SK-N-SH treated with all-trans-retinoic acid at 6 μM for 48 hours (cell line): ENCODE measurements around the gene GDPD4.

Experiments
- ATAC-seq: fragments of 200-7000 bp; cut with Tn5 transposase; 3 replicates; pipeline ENCODE4 v1.9.1; 2020; ENCODE audit warnings: mild to moderate bottlenecking, moderate library complexity
- ARNTL ChIP-seq: fragments of 450-650 bp; formaldehyde crosslinking; IDR thresholded peaks from 2 replicates; pipeline ENCODE4 v1.5.0; 2020; ENCODE audit warnings: low read depth, mild to moderate bottlenecking, moderate library complexity, borderline replicate concordance
- BACH2 ChIP-seq: fragments of 250-450 bp; sonication (Bioruptor Pico); IDR thresholded peaks from 2 replicates; pipeline ENCODE4 v1.9.0; 2021; ENCODE audit warnings: mild to moderate bottlenecking, borderline replicate concordance
- CREB5 ChIP-seq: fragments of 250-450 bp; sonication (Bioruptor Pico); IDR thresholded peaks from 2 replicates; pipeline ENCODE4 v1.5.1; 2020; ENCODE audit warnings: low read depth, mild to moderate bottlenecking, moderate library complexity
- CSDC2 ChIP-seq: fragments of 250-450 bp; sonication (Bioruptor Pico); IDR thresholded peaks from 2 replicates; pipeline ENCODE4 v1.5.0; 2020; ENCODE audit warnings: mild to moderate bottlenecking, moderate library complexity
- CSRNP3 ChIP-seq: fragments of 250-450 bp; sonication (Bioruptor Pico); IDR thresholded peaks from 2 replicates; pipeline ENCODE4 v1.5.1; 2021; ENCODE audit warnings: mild to moderate bottlenecking, moderate library complexity
- ESRRG ChIP-seq: fragments of 250-450 bp; sonication (Bioruptor Pico); IDR thresholded peaks from 2 replicates; pipeline ENCODE4 v1.6.1; 2021; ENCODE audit warnings: mild to moderate bottlenecking
- GLIS3 ChIP-seq: fragments of 250-450 bp; sonication (Bioruptor Pico); IDR thresholded peaks from 2 replicates; pipeline ENCODE4 v1.5.0; 2020; ENCODE audit warnings: mild to moderate bottlenecking, moderate library complexity
- ISL1 ChIP-seq: fragments of 250-450 bp; sonication (Bioruptor Pico); IDR thresholded peaks from 2 replicates; pipeline ENCODE4 v2.1.2; 2022; ENCODE audit warnings: mild to moderate bottlenecking, moderate library complexity
- OSR1 ChIP-seq: fragments of 250-450 bp; sonication (Bioruptor Pico); IDR thresholded peaks from 2 replicates; pipeline ENCODE4 v1.8.0; 2022; ENCODE audit warnings: moderate library complexity, mild to moderate bottlenecking, inconsistent platforms
- PATZ1 ChIP-seq: fragments of 250-450 bp; sonication (Bioruptor Pico); IDR thresholded peaks from 2 replicates; pipeline ENCODE4 v1.8.0; 2020; ENCODE audit warnings: mild to moderate bottlenecking, moderate library complexity, borderline replicate concordance
- POU6F1 ChIP-seq: fragments of 250-450 bp; sonication (Bioruptor Pico); IDR thresholded peaks from 2 replicates; pipeline ENCODE4 v1.8.0; 2021; ENCODE audit warnings: low read depth, mild to moderate bottlenecking, moderate library complexity, borderline replicate concordance
- PPARA ChIP-seq: fragments of 250-450 bp; sonication (Bioruptor Pico); IDR thresholded peaks from 2 replicates; pipeline ENCODE4 v1.5.0; 2020; ENCODE audit warnings: mild to moderate bottlenecking, borderline replicate concordance
- RARB ChIP-seq: fragments of 250-450 bp; sonication (Bioruptor Pico); IDR thresholded peaks from 2 replicates; pipeline ENCODE4 v1.8.0; 2021; ENCODE audit warnings: mild to moderate bottlenecking, moderate library complexity
- SNAI2 ChIP-seq: fragments of 250-450 bp; sonication (Bioruptor Pico); IDR thresholded peaks from 2 replicates; pipeline ENCODE4 v1.5.0; 2020; ENCODE audit warnings: mild to moderate bottlenecking, moderate library complexity
- TCF4 ChIP-seq: fragments of 250-450 bp; sonication (Bioruptor Pico); IDR thresholded peaks from 2 replicates; pipeline ENCODE4 v1.8.0; 2021; ENCODE audit warnings: mild to moderate bottlenecking, moderate library complexity, borderline replicate concordance
- TOX ChIP-seq: fragments of 250-450 bp; sonication (Bioruptor Pico); IDR thresholded peaks from 2 replicates; pipeline ENCODE4 v1.8.0; 2021; ENCODE audit warnings: mild to moderate bottlenecking, moderate library complexity, borderline replicate concordance
- TSHZ2 ChIP-seq: fragments of 250-450 bp; sonication (Bioruptor Pico); IDR thresholded peaks from 2 replicates; pipeline ENCODE4 v1.5.0; 2020; ENCODE audit warnings: mild to moderate bottlenecking, moderate library complexity
- ZC3H10 ChIP-seq: fragments of 250-450 bp; sonication (Bioruptor Pico); IDR thresholded peaks from 2 replicates; pipeline ENCODE4 v1.5.1; 2021; ENCODE audit warnings: mild to moderate bottlenecking, moderate library complexity
- ZFP3 ChIP-seq: fragments of 250-450 bp; sonication (Bioruptor Pico); IDR thresholded peaks from 2 replicates; pipeline ENCODE4 v1.5.0; 2020; ENCODE audit warnings: mild to moderate bottlenecking, moderate library complexity
- ZFP30 ChIP-seq: fragments of 450-650 bp; formaldehyde crosslinking; IDR thresholded peaks from 2 replicates; pipeline ENCODE4 v1.5.0; 2022; ENCODE audit warnings: mild to moderate bottlenecking, moderate library complexity
- ZNF70 ChIP-seq: fragments of 450-650 bp; formaldehyde crosslinking; IDR thresholded peaks from 2 replicates; pipeline ENCODE4 v1.5.0; 2020; ENCODE audit warnings: mild to moderate bottlenecking, moderate library complexity
- ZNF8 ChIP-seq: fragments of 450-650 bp; formaldehyde crosslinking; IDR thresholded peaks from 2 replicates; pipeline ENCODE4 v1.5.0; 2020; ENCODE audit warnings: mild to moderate bottlenecking, moderate library complexity

The GDPD4 gene

GRCh38 chr11:77231800-77232199 is 69.7 kb downstream of the GDPD4 start:
- no peak for ATAC-seq
- TF ChIP-seq ARNTL (CRISPR knock-in tag) = no peak
- no peak for TF ChIP-seq CREB5 (CRISPR knock-in tag)
- TF ChIP-seq ZFP30 = no peak
- no peak for TF ChIP-seq ESRRG
- no peak for TF ChIP-seq RARB (CRISPR knock-in tag)
- TF ChIP-seq PATZ1 (CRISPR knock-in tag) = no peak
- no peak for TF ChIP-seq BACH2 (CRISPR knock-in tag)
- TF ChIP-seq PPARA = no peak
- no peak for TF ChIP-seq TCF4 (CRISPR knock-in tag)
- TF ChIP-seq ISL1 (CRISPR knock-in tag) = no peak
- no peak for TF ChIP-seq OSR1 (CRISPR knock-in tag)
- TF ChIP-seq ZC3H10 = no peak
- no peak for TF ChIP-seq SNAI2 (CRISPR knock-in tag)

- no peak for ATAC-seq
- TF ChIP-seq ISL1 (CRISPR knock-in tag) = no peak
- TF ChIP-seq ZNF70 (CRISPR knock-in tag) = no peak
- TF ChIP-seq CSDC2 (CRISPR knock-in tag) = no peak
- TF ChIP-seq ZFP30 = no peak
- no peak for TF ChIP-seq GLIS3 (CRISPR knock-in tag)
- no peak for TF ChIP-seq ZFP3 (CRISPR knock-in tag)
- TF ChIP-seq ZNF8 (CRISPR knock-in tag) = no peak
- TF ChIP-seq TSHZ2 (CRISPR knock-in tag) = no peak
- no peak for TF ChIP-seq PATZ1 (CRISPR knock-in tag)
- no peak for TF ChIP-seq TOX
- no peak for TF ChIP-seq CREB5 (CRISPR knock-in tag)
- no peak for TF ChIP-seq POU6F1 (CRISPR knock-in tag)
- no peak for TF ChIP-seq ARNTL (CRISPR knock-in tag)
- TF ChIP-seq CSRNP3 (CRISPR knock-in tag) = no peak
- TF ChIP-seq SNAI2 (CRISPR knock-in tag) = no peak
These were observed 70.4 kb downstream of the GDPD4 start for GRCh38 chr11:77230878-77231605.
